A549 treated with CpdA at 1 μM for 4 hours (cell line): ENCODE data around the gene GLRX5. TPM values are rescaled to one million over a fixed set of nuclear protein-coding genes. Genes with fewer than 3 reads are reported as not detected.

ENCODE experiments used
- total RNA-seq: library from RNA; stranded (reverse); fragments of 200-300 nt; extraction: Qiagen RNA extraction; gene quantifications from 5 replicates; pipeline ENCODE4 v1.2.3, GENCODE V29; 2022; ENCODE audit warnings: low read depth

GLRX5 gene
- total RNA-seq = 45.3 to 77.1 TPM (median 73.5 TPM) in 5 replicates

DNA sequence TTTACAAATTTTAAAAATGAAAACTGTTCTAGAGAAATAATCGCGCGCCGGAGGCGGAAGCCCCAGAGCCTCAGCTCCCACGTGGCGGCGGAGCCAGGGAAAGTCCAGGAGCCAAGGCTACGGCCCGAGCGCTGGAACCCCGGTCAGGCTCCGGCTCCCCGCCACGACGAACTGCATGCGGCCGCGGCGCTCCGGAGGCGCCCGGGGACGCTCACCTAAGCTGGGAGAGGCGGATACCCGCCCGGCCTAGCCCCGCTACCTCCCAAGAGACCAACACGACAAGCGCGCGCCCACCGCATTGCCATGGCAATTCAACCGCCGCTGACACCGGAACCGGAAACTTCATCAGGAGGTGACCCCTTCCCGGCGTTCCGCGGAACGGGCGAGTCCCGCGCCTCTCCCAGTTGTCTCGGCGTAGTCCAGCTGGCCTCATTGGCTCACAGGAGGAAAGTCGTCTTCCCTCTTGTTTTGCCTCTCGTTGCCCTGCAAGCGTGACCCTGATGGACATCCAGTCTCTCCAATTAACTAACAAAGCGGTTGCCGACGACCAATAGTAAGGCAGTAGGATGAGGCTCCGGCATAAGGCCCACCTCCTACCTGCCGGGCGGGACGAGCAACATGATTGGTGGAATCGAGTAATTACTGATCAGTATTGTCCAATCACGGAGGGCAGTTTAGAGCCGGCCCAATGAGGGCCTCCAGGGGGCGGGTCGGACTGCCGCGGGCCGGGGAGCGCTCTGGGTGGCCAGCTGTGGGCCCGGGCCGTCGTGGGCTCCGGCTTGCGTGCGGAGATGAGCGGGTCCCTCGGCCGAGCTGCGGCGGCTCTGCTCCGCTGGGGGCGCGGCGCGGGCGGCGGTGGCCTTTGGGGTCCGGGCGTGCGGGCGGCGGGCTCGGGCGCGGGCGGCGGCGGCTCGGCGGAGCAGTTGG, at the start of gene GLRX5:
GLRX5 (plus strand) TSS at position 752 of the 927 bp plus-strand sequence; CDS start at position 792, 40 bp downstream.

DNA sequence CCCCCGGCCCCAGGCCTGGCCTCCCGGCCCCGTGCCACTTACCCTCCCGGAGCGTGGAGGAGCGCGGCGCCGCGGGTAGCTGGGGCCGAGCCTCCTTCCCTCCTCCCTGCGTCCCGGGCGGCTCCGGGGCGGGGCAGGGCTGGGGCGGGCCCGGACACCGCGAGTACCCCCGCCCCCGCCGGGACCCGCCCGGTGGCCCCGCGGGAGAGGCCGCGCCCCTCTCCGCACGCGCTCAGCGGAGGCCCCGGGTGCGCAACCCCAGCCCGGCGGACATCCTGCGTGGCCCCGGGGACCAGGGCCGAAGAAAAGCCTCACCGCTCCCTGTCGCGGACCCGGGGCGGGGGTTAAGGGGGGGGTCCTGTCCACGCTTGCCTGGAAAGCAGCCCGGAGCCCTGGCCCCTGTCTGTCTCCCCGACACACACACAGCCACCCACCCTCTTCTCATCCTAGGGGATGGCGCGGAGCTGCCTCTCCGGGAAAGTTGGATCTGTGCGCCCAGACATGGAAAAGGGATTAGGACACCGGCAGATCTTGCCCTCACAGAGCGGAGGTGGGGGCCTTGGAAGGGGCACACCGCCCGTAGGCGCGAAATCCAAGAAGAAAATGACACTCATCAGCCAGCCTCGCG, 18.2 kb upstream of the GLRX5 start, which contains the start of gene SYNE3:
SYNE3 (minus strand) TSS at position 97 of the 628 bp plus-strand sequence. CDS start 40,829 bp downstream, outside the sequence.

Other genes with a start within 250 kb of the GLRX5 start
- gene CLMN, start 215.1 kb upstream of the GLRX5 start, total RNA-seq = 4.4 to 4.9 TPM (median 4.7 TPM) in 5 replicates
- gene SYNE3, start 18.4 kb upstream of the GLRX5 start, total RNA-seq = 0.09 to 0.33 TPM (median 0.20 TPM) in 5 replicates
- gene TCL1B, start 151.4 kb downstream of the GLRX5 start, total RNA-seq = not detected in 5 replicates
- gene TCL1A, start 179.1 kb downstream of the GLRX5 start, total RNA-seq = not detected in 5 replicates